Caco-2 (cell line): ENCODE measurements around the gene PEX16. TPM values are rescaled to one million over a fixed set of nuclear protein-coding genes. Genes with fewer than 3 reads are reported as not detected.

Source experiments
- BruUV-seq: library from RNA; stranded (reverse); fragments of 400-500 nt; replicated peaks from 2 replicates; lab custom pipeline; 2021; lab: Mats Ljungman, UMichigan
- CTCF ChIA-PET: fragments of 300-600 bp; sonication (Branson Sonifier 250); formaldehyde crosslinking; loops from one replicate; lab custom pipeline; 2022; ENCODE audit warnings: antibody characterized with exemption; lab: Charles Lee
- POLR2A ChIA-PET: fragments of 300-600 bp; sonication (Branson Sonifier 250); formaldehyde crosslinking; loops from one replicate; lab custom pipeline; 2022; ENCODE audit warnings: antibody characterized with exemption; lab: Charles Lee
- DNase-seq, 2 experiments: peaks; one replicate each; pipeline versions ENCODE4 v3.0.0 to v3.0.0-alpha.2; 2020 to 2022
- H3K27me3 ChIP-seq: replicated peaks from 2 replicates; pipeline ENCODE4 v1.6.0; 2011; ENCODE audit warnings: low read length; ENCODE audit not compliant: control insufficient read depth, insufficient read depth
- H3K36me3 ChIP-seq: 2 replicates; pipeline ENCODE4 v1.5.1; 2011; ENCODE audit warnings: low read length; ENCODE audit not compliant: control insufficient read depth, insufficient read depth
- H3K4me1 ChIP-seq: fragments of 250-450 bp; sonication (Bioruptor Pico); 2 replicates; pipeline ENCODE4 v1.5.1; 2020; ENCODE audit warnings: mild to moderate bottlenecking
- H3K4me3 ChIP-seq: 2 replicates; pipeline ENCODE4 v1.5.1; 2011; ENCODE audit warnings: low read depth, mild to moderate bottlenecking, control low read depth, low read length
- H3K9me3 ChIP-seq: fragments of 250-450 bp; sonication (Bioruptor Pico); 2 replicates; pipeline ENCODE4 v1.5.1; 2020; ENCODE audit warnings: mild to moderate bottlenecking, moderate library complexity
- H3K27ac Mint-ChIP-seq: one replicate; pipeline ENCODE4 v1.8.0; 2022; ENCODE audit warnings: mixed read lengths; ENCODE audit not compliant: unreplicated experiment
- H3K27me3 Mint-ChIP-seq: one replicate; pipeline ENCODE4 v1.8.0; 2022; ENCODE audit warnings: mixed read lengths; ENCODE audit not compliant: insufficient read depth, unreplicated experiment
- H3K36me3 Mint-ChIP-seq: one replicate; pipeline ENCODE4 v1.8.0; 2022; ENCODE audit warnings: mild to moderate bottlenecking, mixed read lengths; ENCODE audit not compliant: insufficient read depth, unreplicated experiment
- H3K4me1 Mint-ChIP-seq: one replicate; pipeline ENCODE4 v1.8.0; 2022; ENCODE audit warnings: low read depth, mixed read lengths; ENCODE audit not compliant: unreplicated experiment
- H3K4me3 Mint-ChIP-seq: one replicate; pipeline ENCODE4 v1.8.0; 2022; ENCODE audit warnings: mild to moderate bottlenecking, moderate library complexity, mixed read lengths; ENCODE audit not compliant: unreplicated experiment
- H3K9me3 Mint-ChIP-seq: one replicate; pipeline ENCODE4 v1.8.0; 2022; ENCODE audit warnings: mixed read lengths; ENCODE audit not compliant: unreplicated experiment
- intact Hi-C: fragments of 100-400 bp; cut with micrococcal nuclease; formaldehyde crosslinking; loops from one replicate; pipeline ENCODE4 v1.10.0; 2022; ENCODE audit not compliant: unreplicated experiment
- total RNA-seq: library from RNA; stranded (reverse); gene quantifications from 2 replicates; pipeline ENCODE4 v1.2.3, GENCODE V29; 2022
- TF ChIP-seq, protein P1 (sequence below), 2 experiments: fragments of 200-600 bp in 1 of 2; IDR thresholded peaks; 1 replicate in 1 of 2; 2 replicates in 1 of 2; pipeline versions ENCODE4 v1.5.1 to v1.8.0; 2011 to 2022; ENCODE audit warnings: antibody characterized with exemption in 1 of 2, control low read depth in 1 of 2, inconsistent platforms in 1 of 2, low read depth in 1 of 2, low read length in 1 of 2, mild to moderate bottlenecking in 1 of 2, moderate library complexity in 1 of 2; ENCODE audit not compliant: insufficient read depth in 1 of 2, severe bottlenecking in 1 of 2, unreplicated experiment in 1 of 2

PEX16 gene
- total RNA-seq, 1 experiment from 2014 or later: 41.4 TPM

DNA sequence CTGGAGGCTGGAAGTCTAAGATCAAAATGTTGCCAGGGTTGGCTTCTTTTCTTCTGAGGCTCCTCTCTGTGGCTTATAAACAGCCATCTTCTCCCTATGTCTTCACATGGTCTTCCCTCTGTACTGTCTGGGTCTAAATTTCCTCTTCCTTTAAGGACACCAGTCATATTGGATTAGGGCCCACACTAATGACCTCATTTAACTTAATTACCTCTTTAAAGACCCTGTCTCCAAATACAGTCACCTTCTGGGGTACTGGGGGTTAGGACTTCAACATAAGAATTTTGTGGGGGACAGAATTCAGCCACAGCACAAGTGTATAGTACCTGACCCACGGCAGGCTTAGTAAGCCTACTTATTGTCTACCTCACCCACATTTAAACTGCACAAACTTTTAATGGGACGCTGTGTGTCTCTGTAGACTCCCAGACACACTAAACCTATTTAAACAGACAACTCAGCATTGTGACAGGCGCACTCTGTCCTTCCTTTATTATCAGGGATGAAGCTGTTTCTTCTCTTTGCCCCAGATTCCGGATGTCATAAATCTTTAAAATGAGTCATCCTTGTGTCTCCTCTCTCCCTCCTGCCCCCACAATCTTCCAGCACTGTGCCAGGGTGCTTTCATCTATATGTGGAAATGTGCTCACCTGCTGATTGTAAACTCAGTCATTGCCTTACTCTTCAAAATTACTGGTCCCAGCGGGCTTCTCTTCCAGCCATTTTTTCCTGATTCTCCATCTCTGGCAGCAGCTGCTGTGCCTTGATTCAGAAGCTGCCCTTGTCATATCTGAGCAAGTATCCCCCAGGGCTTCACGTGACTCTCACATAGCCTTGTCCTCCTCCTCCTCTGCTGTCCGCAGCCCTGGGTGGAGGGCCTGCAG is 37.6 kb downstream of the PEX16 start:
- peaks cover 3% of the 10 kb centered on the region for H3K36me3 ChIP-seq
- TF ChIP-seq, protein P1, sequence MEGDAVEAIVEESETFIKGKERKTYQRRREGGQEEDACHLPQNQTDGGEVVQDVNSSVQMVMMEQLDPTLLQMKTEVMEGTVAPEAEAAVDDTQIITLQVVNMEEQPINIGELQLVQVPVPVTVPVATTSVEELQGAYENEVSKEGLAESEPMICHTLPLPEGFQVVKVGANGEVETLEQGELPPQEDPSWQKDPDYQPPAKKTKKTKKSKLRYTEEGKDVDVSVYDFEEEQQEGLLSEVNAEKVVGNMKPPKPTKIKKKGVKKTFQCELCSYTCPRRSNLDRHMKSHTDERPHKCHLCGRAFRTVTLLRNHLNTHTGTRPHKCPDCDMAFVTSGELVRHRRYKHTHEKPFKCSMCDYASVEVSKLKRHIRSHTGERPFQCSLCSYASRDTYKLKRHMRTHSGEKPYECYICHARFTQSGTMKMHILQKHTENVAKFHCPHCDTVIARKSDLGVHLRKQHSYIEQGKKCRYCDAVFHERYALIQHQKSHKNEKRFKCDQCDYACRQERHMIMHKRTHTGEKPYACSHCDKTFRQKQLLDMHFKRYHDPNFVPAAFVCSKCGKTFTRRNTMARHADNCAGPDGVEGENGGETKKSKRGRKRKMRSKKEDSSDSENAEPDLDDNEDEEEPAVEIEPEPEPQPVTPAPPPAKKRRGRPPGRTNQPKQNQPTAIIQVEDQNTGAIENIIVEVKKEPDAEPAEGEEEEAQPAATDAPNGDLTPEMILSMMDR (IDR thresholded peaks at IDR 0.05; ENCODE audit: insufficient read depth in 1 of 2, low read depth in 1 of 2, low read length in 1 of 2, severe bottlenecking in 1 of 2, unreplicated experiment in 1 of 2): no peak
- H3K9me3 ChIP-seq: no peaks in the 10 kb centered on the region
- peaks cover 8% of the 10 kb centered on the region; the same call in 1 of the 2 replicates for H3K4me1 ChIP-seq
- no peak overlapping the region for H3K4me3 ChIP-seq
- Mint-ChIP-seq H3K4me1 (no peaks in the 10 kb centered on the region), H3K9me3 (no peaks in the 10 kb centered on the region), H3K27me3 (no peaks in the 10 kb centered on the region), H3K4me3 (no peak overlapping the region), H3K36me3 (peaks cover 8% of the 10 kb centered on the region), H3K27ac (no peak overlapping the region)
- BruUV-seq: no TSS peak
- H3K27me3 ChIP-seq: no peaks in the 10 kb centered on the region
- DNase-seq: peak in 1 of 2 experiments; percentile 29
- intact Hi-C loops: no loop called here
- ChIA-PET POLR2A (interaction anchor here (1.1 kb wide), 1 partner anchor 81 kb away, joined by 3 read pairs; no protein-coding TSS in a partner anchor), CTCF (no interaction called here)

GRCh38 chr11:45877845-45878244 is 39.8 kb downstream of the PEX16 start:
- no peak overlapping the region for H3K4me3 Mint-ChIP-seq
- TF ChIP-seq, protein P1 (IDR thresholded peaks at IDR 0.05; ENCODE audit: insufficient read depth in 1 of 2, low read depth in 1 of 2, low read length in 1 of 2, severe bottlenecking in 1 of 2, unreplicated experiment in 1 of 2): no peak
- peaks cover 16% of the 10 kb centered on the region for H3K36me3 Mint-ChIP-seq
- intact Hi-C loops: no loop called here
- no peaks in the 10 kb centered on the region for H3K27me3 ChIP-seq
- no peak for DNase-seq
- no peaks in the 10 kb centered on the region for H3K27me3 Mint-ChIP-seq
- peaks cover 3% of the 10 kb centered on the region for H3K36me3 ChIP-seq
- H3K27ac Mint-ChIP-seq: no peak overlapping the region
- H3K4me1 Mint-ChIP-seq: no peaks in the 10 kb centered on the region
- H3K4me1 ChIP-seq: peaks cover 8% of the 10 kb centered on the region; the same call in 1 of the 2 replicates
- ChIA-PET CTCF (no interaction called here), POLR2A (no interaction called here)
- H3K9me3 ChIP-seq: no peaks in the 10 kb centered on the region
- H3K4me3 ChIP-seq: no peak overlapping the region
- H3K9me3 Mint-ChIP-seq: no peaks in the 10 kb centered on the region
- no TSS peak for BruUV-seq

- Mint-ChIP-seq H3K27me3 (no peaks in the 10 kb centered on the region), H3K4me1 (no peaks in the 10 kb centered on the region), H3K9me3 (no peaks in the 10 kb centered on the region), H3K27ac (no peak overlapping the region), H3K4me3 (no peak overlapping the region), H3K36me3 (peaks cover 17% of the 10 kb centered on the region)
- BruUV-seq: no TSS peak
- no peaks in the 10 kb centered on the region for H3K27me3 ChIP-seq
- intact Hi-C loops: no loop called here
- DNase-seq: no peak
- peaks cover 3% of the 10 kb centered on the region for H3K36me3 ChIP-seq
- POLR2A ChIA-PET: no interaction called here
- peaks cover 8% of the 10 kb centered on the region; the same call in 1 of the 2 replicates for H3K4me1 ChIP-seq
- CTCF ChIA-PET: interaction anchor here (0.5 to 0.7 kb wide), 2 partner anchors 78 to 129 kb away, joined by 3 to 5 read pairs; no protein-coding TSS in a partner anchor
- no peak overlapping the region for H3K4me3 ChIP-seq
- no peaks in the 10 kb centered on the region for H3K9me3 ChIP-seq
- TF ChIP-seq, protein P1 (IDR thresholded peaks at IDR 0.05; ENCODE audit: insufficient read depth in 1 of 2, low read depth in 1 of 2, low read length in 1 of 2, severe bottlenecking in 1 of 2, unreplicated experiment in 1 of 2): no peak
Observed at GRCh38 chr11:45877221-45877620, 40.5 kb downstream of the PEX16 start.
